ENCODE results near the gene KRTAP13-2. TPM values are rescaled to one million over a fixed set of nuclear protein-coding genes. Genes with fewer than 3 reads are reported as not detected.

KRTAP13-2 gene
- total RNA-seq, 1 donor from 2014 or later, result not detected

DNA sequence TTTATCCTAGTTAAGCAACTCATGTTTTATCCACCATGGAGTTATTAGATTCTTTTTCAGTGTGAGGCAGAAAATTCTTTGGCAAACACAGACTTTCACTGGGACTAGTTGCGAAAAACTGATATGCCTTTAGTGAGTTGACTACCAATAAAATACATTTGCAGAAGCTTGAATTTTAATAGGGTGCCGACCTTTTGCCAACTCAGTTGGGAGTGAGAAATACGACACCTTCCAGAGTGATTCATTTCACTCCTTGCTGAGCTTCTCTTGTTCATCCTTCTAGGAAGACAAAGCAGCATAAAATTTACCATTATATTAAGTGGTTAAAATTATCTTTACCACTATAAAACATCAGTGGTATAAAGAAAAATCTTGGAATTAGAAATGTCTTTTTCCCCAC is 22.5 kb downstream of the KRTAP13-2 start:
- Mint-ChIP-seq H3K4me3 (ENCODE audit: unreplicated experiment) (no peak overlapping the region), H3K27ac (ENCODE audit: unreplicated experiment) (no peak overlapping the region), H3K9me3 (ENCODE audit: unreplicated experiment) (no peaks in the 10 kb centered on the region), H3K4me1 (ENCODE audit: unreplicated experiment) (no peaks in the 10 kb centered on the region), H3K27me3 (ENCODE audit: unreplicated experiment) (peaks cover 2% of the 10 kb centered on the region), H3K36me3 (ENCODE audit: low read depth, unreplicated experiment) (no peaks in the 10 kb centered on the region)
- no peak for TF ChIP-seq CTCF (IDR thresholded peaks at IDR 0.05; ENCODE audit: unreplicated experiment)
- no peak for DNase-seq (ENCODE audit: low spot score)

DNA sequence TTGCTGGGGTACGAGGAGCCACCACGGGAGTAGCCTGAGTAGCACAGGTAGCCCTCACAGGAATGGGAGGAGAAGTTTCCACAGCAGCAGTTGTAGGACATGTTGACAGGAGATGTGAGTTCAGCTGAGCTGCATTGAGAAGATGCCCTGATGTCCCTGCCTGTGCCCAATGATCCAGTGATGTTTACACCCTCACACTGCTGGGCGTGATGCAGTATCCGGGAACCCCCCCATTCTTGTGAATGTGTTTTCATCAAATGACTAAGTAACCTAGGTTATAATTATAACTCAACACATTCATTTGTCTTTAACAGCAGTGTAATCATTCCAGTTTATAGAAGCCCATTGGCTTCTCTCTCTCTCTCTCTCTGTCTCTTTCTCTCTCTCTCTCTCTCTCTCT is 23.6 kb downstream of the KRTAP13-2 start, which contains the start of gene KRTAP23-1:
Gene KRTAP23-1 (minus strand): TSS at position 101 of the 400 bp plus-strand sequence. CDS start 0 bp downstream, at position 101.
- no peaks in the 10 kb centered on the region for H3K4me1 Mint-ChIP-seq (ENCODE audit: unreplicated experiment)
- H3K4me3 Mint-ChIP-seq (ENCODE audit: unreplicated experiment), result no peak within 1 kb of the TSS
- DNase-seq (ENCODE audit: low spot score), result no peak
- no peak within 1 kb of the TSS for H3K27ac Mint-ChIP-seq (ENCODE audit: unreplicated experiment)
- no peaks in the 10 kb centered on the region for H3K9me3 Mint-ChIP-seq (ENCODE audit: unreplicated experiment)
- peaks cover 2% of the 10 kb centered on the region for H3K27me3 Mint-ChIP-seq (ENCODE audit: unreplicated experiment)
- no peak for TF ChIP-seq CTCF (IDR thresholded peaks at IDR 0.05; ENCODE audit: unreplicated experiment)
- H3K36me3 Mint-ChIP-seq (ENCODE audit: low read depth, unreplicated experiment), result no peaks in the 10 kb centered on the region

GRCh38 chr21:30345014-30345413 is 27.1 kb downstream of the KRTAP13-2 start:
- no peaks in the 10 kb centered on the region for H3K4me1 Mint-ChIP-seq (ENCODE audit: unreplicated experiment)
- H3K36me3 Mint-ChIP-seq (ENCODE audit: low read depth, unreplicated experiment), result no peaks in the 10 kb centered on the region
- no peak for DNase-seq (ENCODE audit: low spot score)
- H3K4me3 Mint-ChIP-seq (ENCODE audit: unreplicated experiment), result no peak overlapping the region
- H3K27me3 Mint-ChIP-seq (ENCODE audit: unreplicated experiment), result peaks cover 2% of the 10 kb centered on the region
- H3K27ac Mint-ChIP-seq (ENCODE audit: unreplicated experiment), result no peak overlapping the region
- no peak for TF ChIP-seq CTCF (IDR thresholded peaks at IDR 0.05; ENCODE audit: unreplicated experiment)
- H3K9me3 Mint-ChIP-seq (ENCODE audit: unreplicated experiment), result no peaks in the 10 kb centered on the region

DNA sequence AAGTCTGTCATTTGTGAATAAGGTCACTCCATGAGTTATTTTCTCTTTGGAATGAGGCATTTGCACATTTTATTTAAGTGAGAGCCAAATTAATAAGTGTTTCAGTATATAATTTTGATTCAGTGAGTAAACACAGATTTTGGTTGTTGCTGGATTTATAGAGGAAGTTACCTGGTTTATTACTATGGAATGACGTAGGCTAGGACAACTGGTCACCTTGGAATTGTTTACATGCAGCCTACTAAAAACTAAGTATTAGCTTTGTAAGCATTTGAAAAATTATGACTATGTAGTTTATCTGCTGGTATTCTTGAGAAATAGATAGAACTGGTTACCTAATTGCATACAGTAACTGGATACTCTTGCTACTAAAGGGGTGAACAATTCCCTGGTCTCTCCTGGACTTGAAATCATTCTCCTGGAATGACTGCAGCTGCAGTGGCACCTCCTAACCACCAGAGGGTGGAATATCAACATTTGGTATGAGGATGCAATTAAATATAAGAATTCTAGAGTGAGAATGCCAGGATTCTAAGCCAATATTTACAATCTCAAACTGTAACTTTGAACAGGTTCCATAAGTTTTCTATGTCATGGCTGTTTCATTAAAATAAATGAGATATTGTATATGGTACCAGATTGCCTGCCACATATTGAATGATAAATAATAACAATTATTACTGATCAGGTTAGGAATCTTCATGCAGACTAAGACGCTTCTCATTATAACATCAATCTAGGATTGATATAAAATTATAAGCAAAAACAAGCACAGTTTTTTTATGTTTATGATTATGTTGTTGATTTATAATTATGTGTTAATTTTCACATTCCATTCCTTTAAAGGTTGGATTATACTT is 31.1 kb downstream of the KRTAP13-2 start:
- DNase-seq (ENCODE audit: low spot score), result peak; percentile 48
- Mint-ChIP-seq H3K9me3 (ENCODE audit: unreplicated experiment) (no peaks in the 10 kb centered on the region), H3K27me3 (ENCODE audit: unreplicated experiment) (no peaks in the 10 kb centered on the region), H3K27ac (ENCODE audit: unreplicated experiment) (no peak overlapping the region), H3K4me3 (ENCODE audit: unreplicated experiment) (no peak overlapping the region), H3K36me3 (ENCODE audit: low read depth, unreplicated experiment) (no peaks in the 10 kb centered on the region), H3K4me1 (ENCODE audit: unreplicated experiment) (no peaks in the 10 kb centered on the region)
- peak; percentile 98 for TF ChIP-seq CTCF (IDR thresholded peaks at IDR 0.05; ENCODE audit: unreplicated experiment)

- Mint-ChIP-seq H3K27me3 (ENCODE audit: unreplicated experiment) (no peaks in the 10 kb centered on the region), H3K4me1 (ENCODE audit: unreplicated experiment) (no peaks in the 10 kb centered on the region)
- TF ChIP-seq CTCF (IDR thresholded peaks at IDR 0.05; ENCODE audit: unreplicated experiment), result no peak
These were observed 33.4 kb downstream of the KRTAP13-2 start for GRCh38 chr21:30338717-30339116.

More at GRCh38 chr21:30338717-30339116, 33.4 kb downstream of the KRTAP13-2 start:
- no peak overlapping the region for H3K4me3 Mint-ChIP-seq (ENCODE audit: unreplicated experiment)
- no peak overlapping the region for H3K27ac Mint-ChIP-seq (ENCODE audit: unreplicated experiment)
- no peaks in the 10 kb centered on the region for H3K36me3 Mint-ChIP-seq (ENCODE audit: low read depth, unreplicated experiment)
- H3K9me3 Mint-ChIP-seq (ENCODE audit: unreplicated experiment), result no peaks in the 10 kb centered on the region
- DNase-seq (ENCODE audit: low spot score), result no peak
